HG03460 (cell line): ENCODE results near the gene SLC44A1.

Source experiments
- ATAC-seq: cut with Tn5 transposase; IDR thresholded peaks from one replicate; pipeline ENCODE4 v1.9.1; 2021; ENCODE audit not compliant: unreplicated experiment

The SLC44A1 gene

GRCh38 chr9:105331160-105331559 is 86.7 kb downstream of the SLC44A1 start:
- ATAC-seq, result peak; percentile 45

GRCh38 chr9:105331755-105332154 is 87.3 kb downstream of the SLC44A1 start:
- ATAC-seq, result no peak

- no peak for ATAC-seq
These were observed 88.0 kb downstream of the SLC44A1 start for GRCh38 chr9:105332471-105332870.

DNA sequence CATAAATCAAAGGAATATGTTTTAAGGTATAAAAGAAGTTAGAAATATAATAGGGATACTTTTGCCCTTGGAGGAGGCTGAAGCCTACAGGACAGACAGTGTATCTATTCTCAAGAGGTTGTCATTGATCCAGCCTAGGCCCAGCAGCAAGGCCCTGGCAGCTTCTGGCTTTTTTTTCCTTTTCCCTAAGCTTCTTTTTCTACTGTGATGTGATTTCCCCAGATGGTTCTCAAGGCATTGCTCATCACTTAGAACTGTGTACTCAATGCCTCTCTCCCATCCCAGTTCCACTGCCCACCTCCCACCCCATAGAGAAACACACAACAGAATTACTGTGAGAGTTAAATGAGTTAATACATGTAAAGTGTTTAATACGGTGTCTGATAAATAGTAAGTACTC is 88.6 kb downstream of the SLC44A1 start:
- no peak for ATAC-seq

DNA sequence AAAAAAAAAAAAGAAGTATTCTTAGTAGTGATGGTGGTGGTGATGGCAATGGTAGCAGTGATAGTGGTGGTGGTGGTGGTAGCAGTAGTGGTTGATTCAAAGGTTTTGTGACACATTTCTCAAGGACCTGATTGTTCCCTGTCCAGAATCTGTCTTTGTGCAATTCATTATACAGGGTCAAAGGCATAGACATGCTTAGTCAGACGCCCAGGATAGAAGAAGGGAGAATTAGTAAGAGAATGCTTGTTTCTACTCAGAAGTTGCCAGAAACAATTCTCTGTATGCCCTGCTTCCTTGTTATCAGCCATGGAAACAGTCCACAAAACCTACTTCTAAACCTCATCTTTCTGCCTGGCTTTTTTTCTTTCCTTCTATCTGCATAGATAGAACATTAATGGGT is 89.4 kb downstream of the SLC44A1 start:
- no peak for ATAC-seq

- ATAC-seq, result no peak
These were observed 93.9 kb downstream of the SLC44A1 start for GRCh38 chr9:105338308-105338707.

- ATAC-seq, result no peak
These were observed 95.4 kb downstream of the SLC44A1 start for GRCh38 chr9:105339849-105340248.

GRCh38 chr9:105341434-105342146 is 97.1 kb downstream of the SLC44A1 start:
- peak; percentile 68 for ATAC-seq

- no peak for ATAC-seq
These were observed 97.7 kb downstream of the SLC44A1 start for GRCh38 chr9:105342147-105342505.

- no peak for ATAC-seq
These were observed 99.8 kb downstream of the SLC44A1 start for GRCh38 chr9:105344283-105344682.

DNA sequence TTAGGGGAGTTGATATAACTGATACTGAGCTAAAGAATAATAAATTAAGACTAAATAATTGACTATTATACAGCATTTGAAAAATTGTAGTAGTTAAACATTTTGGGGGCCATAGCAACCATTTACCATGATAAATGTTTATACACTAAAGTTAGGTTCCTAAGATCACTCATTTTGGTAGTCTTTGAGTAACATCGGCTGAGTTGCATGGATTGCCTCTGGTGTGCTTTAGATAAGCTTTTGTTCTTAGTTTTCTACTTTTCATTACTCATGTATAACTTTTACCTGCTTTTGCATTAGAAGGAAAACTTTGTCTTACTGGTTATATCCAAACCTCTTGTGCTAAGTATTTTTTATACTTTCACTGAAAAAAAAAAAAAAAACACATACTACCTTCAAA is 101.2 kb downstream of the SLC44A1 start:
- ATAC-seq, result no peak

GRCh38 chr9:105346273-105346672 is 101.8 kb downstream of the SLC44A1 start:
- ATAC-seq, result no peak

GRCh38 chr9:105354448-105354847 is 110.0 kb downstream of the SLC44A1 start:
- ATAC-seq, result no peak

GRCh38 chr9:105355781-105356180 is 111.3 kb downstream of the SLC44A1 start:
- peak; percentile 38 for ATAC-seq

GRCh38 chr9:105357937-105358336 is 113.5 kb downstream of the SLC44A1 start:
- ATAC-seq, result peak; percentile 92

DNA sequence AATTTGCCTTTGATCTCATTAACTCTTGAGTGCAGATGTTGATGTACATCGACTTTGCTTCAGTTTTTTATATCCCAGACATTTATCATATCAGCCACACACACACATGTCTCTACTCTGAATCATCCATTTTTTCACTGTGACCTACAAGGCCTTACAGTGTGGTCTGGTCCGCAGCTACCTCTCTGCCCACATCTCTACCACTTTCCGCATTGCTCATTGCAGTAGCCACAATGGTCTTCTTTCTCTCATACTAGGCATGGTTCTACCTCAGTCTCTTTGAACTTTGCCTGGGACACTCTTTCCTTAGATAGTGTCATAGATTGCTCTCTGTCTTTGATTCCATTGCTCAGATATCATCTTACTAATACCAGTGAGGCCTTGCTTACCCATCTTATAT is 115.4 kb downstream of the SLC44A1 start:
- ATAC-seq, result peak; percentile 37

- no peak for ATAC-seq
These were observed 115.9 kb downstream of the SLC44A1 start for GRCh38 chr9:105360344-105360743.

GRCh38 chr9:105361873-105362272 is 117.4 kb downstream of the SLC44A1 start:
- ATAC-seq, result no peak

DNA sequence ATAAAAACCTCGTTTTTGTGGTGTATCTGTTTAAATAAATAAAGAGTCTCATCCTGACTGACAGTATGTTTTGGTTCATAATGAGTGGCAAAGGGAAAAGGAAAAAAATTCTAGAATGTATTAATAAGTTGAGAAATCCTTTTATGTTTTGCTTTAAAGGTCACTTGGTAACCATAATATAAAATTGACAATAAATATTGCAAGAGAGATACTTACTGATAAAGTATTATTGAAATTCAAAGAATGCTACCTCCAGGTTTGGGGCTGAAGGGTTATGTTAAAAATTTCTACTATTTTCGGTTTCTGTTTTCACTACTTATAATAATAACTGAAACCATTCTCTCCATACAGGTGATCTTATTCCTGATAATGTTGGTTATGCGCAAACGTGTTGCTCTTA is 118.0 kb downstream of the SLC44A1 start:
- ATAC-seq, result no peak

DNA sequence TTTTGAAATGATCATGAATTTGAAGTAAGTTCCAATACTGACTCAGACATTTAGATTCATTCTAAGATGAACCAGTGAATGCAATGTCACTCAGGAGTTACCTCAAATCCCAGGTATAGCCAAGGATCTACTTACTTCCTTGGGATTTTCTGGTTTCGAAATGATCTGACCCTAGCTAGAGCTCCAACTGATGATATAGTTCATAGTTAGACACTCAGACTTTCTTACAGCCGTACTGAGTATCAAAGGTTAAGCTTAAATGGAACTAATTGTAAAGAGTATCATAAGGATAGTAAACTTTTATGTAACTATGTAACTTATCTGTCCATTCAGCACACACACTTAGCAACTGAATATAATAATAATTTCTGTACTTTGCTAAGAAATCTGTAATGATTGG is 119.4 kb downstream of the SLC44A1 start:
- ATAC-seq, result no peak

DNA sequence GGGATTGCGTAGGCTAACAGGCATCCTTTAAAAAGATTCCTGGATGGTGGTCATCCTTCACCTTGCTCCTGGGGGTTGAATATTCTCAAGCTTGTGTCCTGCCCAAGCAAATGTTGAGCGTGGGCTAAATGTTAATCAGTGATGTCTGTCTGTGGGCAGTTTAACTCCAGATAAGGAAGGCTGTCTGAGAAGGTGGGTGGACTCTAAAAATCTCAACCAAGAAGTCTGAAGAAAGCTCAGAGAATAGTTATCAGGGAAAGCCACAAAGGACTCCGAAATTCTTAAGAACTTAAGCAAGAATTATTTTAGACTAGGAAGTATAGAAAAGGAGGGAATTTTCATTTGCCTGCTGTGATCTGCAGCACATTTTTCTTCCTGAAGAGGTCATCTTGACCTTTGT is 125.5 kb downstream of the SLC44A1 start:
- ATAC-seq, result no peak

- no peak for ATAC-seq
These were observed 129.3 kb downstream of the SLC44A1 start for GRCh38 chr9:105373723-105374122.

DNA sequence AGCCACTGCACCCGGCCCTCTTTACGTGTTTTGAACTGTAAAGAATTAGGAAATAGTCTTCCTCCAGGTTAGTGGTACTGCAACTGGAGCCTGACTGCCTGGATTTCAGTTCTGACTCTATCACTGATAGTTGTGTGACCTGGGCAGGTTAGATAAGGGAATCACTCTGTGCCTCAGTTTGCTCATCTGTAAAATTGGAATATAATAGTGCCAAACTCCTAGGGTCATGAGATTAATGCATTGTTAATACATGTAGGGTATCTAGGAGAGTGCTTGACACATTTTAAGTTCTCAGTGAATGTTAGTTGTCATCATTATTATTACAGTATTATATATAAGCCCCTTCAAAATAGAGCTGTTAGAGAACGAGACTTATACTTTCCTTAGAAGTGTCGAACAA is 130.9 kb downstream of the SLC44A1 start:
- no peak for ATAC-seq
